HepG2 (cell line): ENCODE results near the gene AP4S1. TPM values are rescaled to one million over a fixed set of nuclear protein-coding genes. Genes with fewer than 3 reads are reported as not detected.

Experiments used
- AHR ChIP-seq: IDR thresholded peaks from 2 replicates; pipeline ENCODE4 v1.6.1; 2018; ENCODE audit warnings: missing genetic modification reagents, missing compliant biosample characterization
- CBX1 ChIP-seq: IDR thresholded peaks from one replicate; pipeline ENCODE4 v1.6.1; 2016; ENCODE audit warnings: antibody characterized with exemption, low read depth
- CBX5 ChIP-seq: sonication (generic); formaldehyde crosslinking; IDR thresholded peaks from 2 replicates; pipeline ENCODE4 v1.4.0; 2020; ENCODE audit warnings: missing genetic modification reagents, borderline replicate concordance
- ELF3 ChIP-seq: IDR thresholded peaks from 2 replicates; pipeline ENCODE4 v1.6.1; 2016; ENCODE audit warnings: missing genetic modification reagents, missing compliant biosample characterization
- ERF ChIP-seq: IDR thresholded peaks from 2 replicates; pipeline ENCODE4 v1.6.1; 2018; ENCODE audit warnings: missing biosample characterization, missing genetic modification reagents
- FOSL2 ChIP-seq: sonication (generic); formaldehyde crosslinking; IDR thresholded peaks from 2 replicates; pipeline ENCODE4 v1.4.0; 2020; ENCODE audit warnings: missing genetic modification reagents
- MBNL3 ChIP-seq: fragments of 250-450 bp; sonication (Bioruptor Pico); conservative IDR thresholded peaks from 2 replicates; pipeline ENCODE4 v1.8.0; 2022; ENCODE audit warnings: mild to moderate bottlenecking, inconsistent platforms
- MEIS2 ChIP-seq: sonication (generic); formaldehyde crosslinking; IDR thresholded peaks from 2 replicates; pipeline ENCODE4 v1.9.0; 2021; ENCODE audit warnings: mild to moderate bottlenecking, missing genetic modification reagents
- MNT ChIP-seq: fragments of 450-650 bp; IDR thresholded peaks from 2 replicates; pipeline ENCODE4 v1.6.1; 2016
- MYPOP ChIP-seq: sonication (generic); formaldehyde crosslinking; IDR thresholded peaks from 2 replicates; pipeline ENCODE4 v1.8.1; 2023; ENCODE audit warnings: mild to moderate bottlenecking, moderate library complexity, missing genetic modification reagents
- NFIB ChIP-seq: sonication (generic); formaldehyde crosslinking; IDR thresholded peaks from 2 replicates; pipeline ENCODE4 v1.9.0; 2021; ENCODE audit warnings: missing genetic modification reagents, mild to moderate bottlenecking, borderline replicate concordance
- NFRKB ChIP-seq: fragments of 450-650 bp; IDR thresholded peaks from 2 replicates; pipeline ENCODE4 v1.6.1; 2017
- NR3C1 ChIP-seq: sonication (generic); formaldehyde crosslinking; IDR thresholded peaks from 2 replicates; pipeline ENCODE4 v1.4.0; 2020; ENCODE audit warnings: missing genetic modification reagents
- ZNF335 ChIP-seq: sonication (generic); formaldehyde crosslinking; IDR thresholded peaks from 2 replicates; pipeline ENCODE4 v1.4.0; 2020; ENCODE audit warnings: missing genetic modification reagents
- ZNF468 ChIP-seq: sonication (generic); formaldehyde crosslinking; IDR thresholded peaks from 2 replicates; pipeline ENCODE4 v1.8.0; 2022; ENCODE audit warnings: mild to moderate bottlenecking, moderate library complexity, missing genetic modification reagents
- ZNF619 ChIP-seq: sonication (generic); formaldehyde crosslinking; IDR thresholded peaks from 2 replicates; pipeline ENCODE4 v1.4.0; 2020; ENCODE audit warnings: mild to moderate bottlenecking, missing genetic modification reagents
- ZNF704 ChIP-seq: sonication (generic); formaldehyde crosslinking; IDR thresholded peaks from 2 replicates; pipeline ENCODE4 v1.8.1; 2023; ENCODE audit warnings: mild to moderate bottlenecking, inconsistent platforms, moderate library complexity, missing genetic modification reagents, borderline replicate concordance
- ZNF709 ChIP-seq: sonication (generic); formaldehyde crosslinking; IDR thresholded peaks from 2 replicates; pipeline ENCODE4 v1.5.0; 2020; ENCODE audit warnings: mild to moderate bottlenecking, missing genetic modification reagents
- polyA plus RNA-seq, 8 experiments: library from polyadenylated mRNA; depleted of rRNA in 3 of 8; stranded (reverse) in 7 of 8; unstranded in 1 of 8; fragments of >200 nt; fragmentation: Illumina TruSeq in 4 of 8; extraction: Trizol in 4 of 8; gene quantifications; 2 replicates each; pipeline versions ENCODE4 v1.2.1 to v1.2.3, GENCODE V29; 2011 to 2016; ENCODE audit warnings: low read depth in 4 of 8, missing spikeins in 1 of 8, mixed read lengths in 1 of 8; ENCODE audit not compliant: insufficient read depth in 1 of 8
- total RNA-seq, 5 experiments: library from RNA; depleted of rRNA; stranded (reverse); fragments of >200 nt; fragmentation: Illumina TruSeq; extraction: Trizol; gene quantifications; 2 replicates each; pipeline ENCODE4 v1.2.3, GENCODE V29; 2016; ENCODE audit warnings: low read depth in 1 of 5
- TF ChIP-seq, protein P1 (sequence below): sonication (generic); formaldehyde crosslinking; IDR thresholded peaks from 2 replicates; pipeline ENCODE4 v1.4.0; 2020; ENCODE audit warnings: missing genetic modification reagents, borderline replicate concordance
- TF ChIP-seq, protein P2 (sequence below): IDR thresholded peaks from 2 replicates; pipeline ENCODE4 v1.6.1; 2016; ENCODE audit warnings: missing compliant biosample characterization, missing genetic modification reagents, borderline replicate concordance

Gene AP4S1
- total and polyA plus RNA-seq, 2 of the 13 experiments (the other 11 are each of a cell fraction or from before 2014, with no cell fraction given): 3.9 to 21.1 TPM

DNA sequence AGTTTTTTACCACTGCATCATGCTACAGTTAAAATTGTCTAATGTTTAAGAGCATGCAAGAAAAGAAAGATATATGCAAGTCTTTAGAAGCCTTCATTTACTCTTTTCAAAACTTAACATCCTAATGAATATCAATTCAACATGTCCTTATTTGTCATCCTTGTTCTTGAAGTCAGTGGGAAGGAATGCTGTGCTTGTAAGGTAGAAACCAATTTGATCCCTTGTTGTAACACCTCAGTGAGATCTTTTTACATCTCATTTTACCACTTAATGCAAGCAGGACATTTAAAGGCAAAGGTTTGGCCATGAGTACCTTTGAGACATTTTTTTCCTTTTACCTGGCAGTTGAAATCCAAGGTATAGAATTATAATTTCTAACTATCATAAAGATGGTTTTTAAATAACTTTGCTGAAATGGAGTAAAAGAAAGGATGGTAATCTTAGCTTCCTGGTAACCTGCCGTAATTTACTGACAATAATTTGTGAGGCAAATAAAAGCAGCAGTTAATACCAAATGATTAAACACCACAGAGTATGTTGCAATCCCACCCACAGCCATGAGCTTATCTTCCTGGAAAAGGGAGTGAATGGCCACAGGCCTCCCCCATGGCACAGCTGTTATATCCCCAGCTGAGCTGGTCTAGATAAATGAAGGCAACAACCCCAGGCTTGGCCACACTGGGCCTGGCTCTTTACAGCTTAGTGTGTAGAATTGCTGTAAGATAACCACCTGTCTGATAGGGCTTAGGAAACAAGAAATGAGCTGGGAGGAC lies 33.9 kb downstream of the AP4S1 start (continued):
- TF ChIP-seq, protein P1, sequence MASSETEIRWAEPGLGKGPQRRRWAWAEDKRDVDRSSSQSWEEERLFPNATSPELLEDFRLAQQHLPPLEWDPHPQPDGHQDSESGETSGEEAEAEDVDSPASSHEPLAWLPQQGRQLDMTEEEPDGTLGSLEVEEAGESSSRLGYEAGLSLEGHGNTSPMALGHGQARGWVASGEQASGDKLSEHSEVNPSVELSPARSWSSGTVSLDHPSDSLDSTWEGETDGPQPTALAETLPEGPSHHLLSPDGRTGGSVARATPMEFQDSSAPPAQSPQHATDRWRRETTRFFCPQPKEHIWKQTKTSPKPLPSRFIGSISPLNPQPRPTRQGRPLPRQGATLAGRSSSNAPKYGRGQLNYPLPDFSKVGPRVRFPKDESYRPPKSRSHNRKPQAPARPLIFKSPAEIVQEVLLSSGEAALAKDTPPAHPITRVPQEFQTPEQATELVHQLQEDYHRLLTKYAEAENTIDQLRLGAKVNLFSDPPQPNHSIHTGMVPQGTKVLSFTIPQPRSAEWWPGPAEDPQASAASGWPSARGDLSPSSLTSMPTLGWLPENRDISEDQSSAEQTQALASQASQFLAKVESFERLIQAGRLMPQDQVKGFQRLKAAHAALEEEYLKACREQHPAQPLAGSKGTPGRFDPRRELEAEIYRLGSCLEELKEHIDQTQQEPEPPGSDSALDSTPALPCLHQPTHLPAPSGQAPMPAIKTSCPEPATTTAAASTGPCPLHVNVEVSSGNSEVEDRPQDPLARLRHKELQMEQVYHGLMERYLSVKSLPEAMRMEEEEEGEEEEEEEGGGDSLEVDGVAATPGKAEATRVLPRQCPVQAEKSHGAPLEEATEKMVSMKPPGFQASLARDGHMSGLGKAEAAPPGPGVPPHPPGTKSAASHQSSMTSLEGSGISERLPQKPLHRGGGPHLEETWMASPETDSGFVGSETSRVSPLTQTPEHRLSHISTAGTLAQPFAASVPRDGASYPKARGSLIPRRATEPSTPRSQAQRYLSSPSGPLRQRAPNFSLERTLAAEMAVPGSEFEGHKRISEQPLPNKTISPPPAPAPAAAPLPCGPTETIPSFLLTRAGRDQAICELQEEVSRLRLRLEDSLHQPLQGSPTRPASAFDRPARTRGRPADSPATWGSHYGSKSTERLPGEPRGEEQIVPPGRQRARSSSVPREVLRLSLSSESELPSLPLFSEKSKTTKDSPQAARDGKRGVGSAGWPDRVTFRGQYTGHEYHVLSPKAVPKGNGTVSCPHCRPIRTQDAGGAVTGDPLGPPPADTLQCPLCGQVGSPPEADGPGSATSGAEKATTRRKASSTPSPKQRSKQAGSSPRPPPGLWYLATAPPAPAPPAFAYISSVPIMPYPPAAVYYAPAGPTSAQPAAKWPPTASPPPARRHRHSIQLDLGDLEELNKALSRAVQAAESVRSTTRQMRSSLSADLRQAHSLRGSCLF (CRISPR knock-in tag): no peak
- TF ChIP-seq CBX5 (CRISPR knock-in tag): 0 out of 2 replicates have a peak, but pooled peaks have one; percentile 44
- TF ChIP-seq, protein P2, sequence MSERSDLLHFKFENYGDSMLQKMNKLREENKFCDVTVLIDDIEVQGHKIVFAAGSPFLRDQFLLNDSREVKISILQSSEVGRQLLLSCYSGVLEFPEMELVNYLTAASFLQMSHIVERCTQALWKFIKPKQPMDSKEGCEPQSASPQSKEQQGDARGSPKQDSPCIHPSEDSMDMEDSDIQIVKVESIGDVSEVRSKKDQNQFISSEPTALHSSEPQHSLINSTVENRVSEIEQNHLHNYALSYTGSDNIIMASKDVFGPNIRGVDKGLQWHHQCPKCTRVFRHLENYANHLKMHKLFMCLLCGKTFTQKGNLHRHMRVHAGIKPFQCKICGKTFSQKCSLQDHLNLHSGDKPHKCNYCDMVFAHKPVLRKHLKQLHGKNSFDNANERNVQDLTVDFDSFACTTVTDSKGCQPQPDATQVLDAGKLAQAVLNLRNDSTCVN (CRISPR knock-in tag): no peak
- TF ChIP-seq ZNF704 (CRISPR knock-in tag): no peak
- TF ChIP-seq ZNF335 (CRISPR knock-in tag): no peak
- no peak for TF ChIP-seq NFIB (CRISPR knock-in tag)
- no peak for TF ChIP-seq ELF3 (CRISPR knock-in tag)
- TF ChIP-seq MEIS2 (CRISPR knock-in tag): no peak
- TF ChIP-seq ZNF709 (CRISPR knock-in tag): no peak
- TF ChIP-seq MNT: no peak
- no peak for TF ChIP-seq NFRKB
- TF ChIP-seq ZNF468 (CRISPR knock-in tag): no peak
- no peak for TF ChIP-seq MYPOP
- peak; percentile 48 for TF ChIP-seq FOSL2
- TF ChIP-seq NR3C1: no peak
- no peak for TF ChIP-seq CBX1
- no peak for TF ChIP-seq MBNL3
- no peak for TF ChIP-seq AHR
- no peak for TF ChIP-seq ERF
- no peak for TF ChIP-seq ZNF619 (CRISPR knock-in tag)
